ENCODE results near the gene PTGR2.
A peak's percentile ranks its signal among the peaks of the same experiment; 100 is the strongest.
"Not testable (repeated sequence)": the region's sequence is repeated elsewhere in the genome, so short reads cannot be mapped to it uniquely, and the experiment has no call there.

PTGR2 gene

DNA sequence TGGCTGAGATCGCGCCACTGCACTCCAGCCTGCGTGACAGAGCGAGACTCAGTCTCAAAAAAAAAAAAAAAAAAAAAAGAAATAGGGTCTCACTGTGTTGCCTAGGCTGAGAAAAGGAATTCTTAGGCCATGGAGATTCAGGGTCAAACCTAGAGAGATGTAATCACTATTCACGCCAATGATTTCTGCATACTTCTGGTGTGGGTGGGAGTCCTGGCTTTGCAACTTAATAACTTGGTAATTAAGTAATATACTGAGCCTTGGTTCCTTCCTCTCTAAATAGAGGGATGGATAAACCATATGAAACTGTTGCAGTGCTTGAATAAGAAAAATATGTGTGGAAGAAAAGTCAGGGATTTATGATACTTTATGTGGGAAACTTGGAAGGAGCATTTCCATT, 37.7 kb downstream of the PTGR2 start:
- no peak for DNase-seq (ENCODE audit: low read depth)
- no peak overlapping the region for H3K4me3 ChIP-seq (replicated peaks; ENCODE audit: low read depth, low read length)
- TF ChIP-seq, protein P1, sequence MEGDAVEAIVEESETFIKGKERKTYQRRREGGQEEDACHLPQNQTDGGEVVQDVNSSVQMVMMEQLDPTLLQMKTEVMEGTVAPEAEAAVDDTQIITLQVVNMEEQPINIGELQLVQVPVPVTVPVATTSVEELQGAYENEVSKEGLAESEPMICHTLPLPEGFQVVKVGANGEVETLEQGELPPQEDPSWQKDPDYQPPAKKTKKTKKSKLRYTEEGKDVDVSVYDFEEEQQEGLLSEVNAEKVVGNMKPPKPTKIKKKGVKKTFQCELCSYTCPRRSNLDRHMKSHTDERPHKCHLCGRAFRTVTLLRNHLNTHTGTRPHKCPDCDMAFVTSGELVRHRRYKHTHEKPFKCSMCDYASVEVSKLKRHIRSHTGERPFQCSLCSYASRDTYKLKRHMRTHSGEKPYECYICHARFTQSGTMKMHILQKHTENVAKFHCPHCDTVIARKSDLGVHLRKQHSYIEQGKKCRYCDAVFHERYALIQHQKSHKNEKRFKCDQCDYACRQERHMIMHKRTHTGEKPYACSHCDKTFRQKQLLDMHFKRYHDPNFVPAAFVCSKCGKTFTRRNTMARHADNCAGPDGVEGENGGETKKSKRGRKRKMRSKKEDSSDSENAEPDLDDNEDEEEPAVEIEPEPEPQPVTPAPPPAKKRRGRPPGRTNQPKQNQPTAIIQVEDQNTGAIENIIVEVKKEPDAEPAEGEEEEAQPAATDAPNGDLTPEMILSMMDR (IDR thresholded peaks at IDR 0.05; ENCODE audit: low read length, missing control alignments), result no peak

DNA sequence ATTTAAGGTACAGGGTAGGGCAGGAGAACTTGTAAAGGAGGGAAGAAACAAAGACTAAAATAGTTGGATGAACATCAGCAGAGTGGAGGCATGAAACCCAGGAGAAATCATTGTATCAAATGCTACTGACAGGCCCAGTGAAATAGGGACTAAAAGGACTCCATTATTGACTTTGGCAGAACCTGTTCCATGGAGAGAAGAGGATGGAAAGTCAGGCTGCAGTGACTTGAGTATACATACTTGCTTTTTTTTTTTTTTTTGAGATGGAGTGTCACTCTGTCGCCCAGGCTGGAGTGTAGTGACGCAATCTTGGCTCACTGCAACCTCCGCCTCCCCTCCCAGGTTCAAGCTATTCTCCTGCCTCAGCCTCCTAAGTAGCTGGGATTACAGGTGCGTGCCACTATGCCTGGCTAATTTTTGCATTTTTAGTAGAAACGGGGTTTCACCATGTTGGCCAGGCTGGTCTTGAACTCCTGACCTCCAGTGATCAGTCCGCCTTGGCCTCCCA, 42.6 kb downstream of the PTGR2 start:
- DNase-seq (ENCODE audit: low read depth); H3K4me3 ChIP-seq (replicated peaks; ENCODE audit: low read depth, low read length): not testable (repeated sequence)

DNA sequence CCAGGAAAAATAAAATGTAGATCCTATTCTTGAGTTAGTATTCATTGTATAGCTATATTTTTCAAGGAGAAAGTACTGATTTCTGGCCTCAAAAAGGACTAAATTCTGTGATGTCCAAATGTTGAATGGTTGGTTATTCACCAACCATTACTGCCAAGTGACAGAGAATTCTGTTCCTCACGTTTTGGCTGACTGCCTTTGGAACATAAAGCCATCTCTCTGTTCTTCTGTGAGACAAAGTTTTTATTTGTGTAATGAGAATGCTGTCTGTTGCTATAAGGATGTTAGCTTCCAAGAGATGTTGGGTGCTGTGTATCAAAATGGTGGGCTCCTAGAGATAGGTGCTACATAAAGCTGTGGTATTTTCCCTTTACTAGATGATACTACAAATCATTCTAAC, 44.3 kb downstream of the PTGR2 start:
- no peak for DNase-seq (ENCODE audit: low read depth)
- H3K4me3 ChIP-seq (replicated peaks; ENCODE audit: low read depth, low read length), result no peak overlapping the region
- TF ChIP-seq, protein P1 (IDR thresholded peaks at IDR 0.05; ENCODE audit: low read length, missing control alignments), result no peak

DNA sequence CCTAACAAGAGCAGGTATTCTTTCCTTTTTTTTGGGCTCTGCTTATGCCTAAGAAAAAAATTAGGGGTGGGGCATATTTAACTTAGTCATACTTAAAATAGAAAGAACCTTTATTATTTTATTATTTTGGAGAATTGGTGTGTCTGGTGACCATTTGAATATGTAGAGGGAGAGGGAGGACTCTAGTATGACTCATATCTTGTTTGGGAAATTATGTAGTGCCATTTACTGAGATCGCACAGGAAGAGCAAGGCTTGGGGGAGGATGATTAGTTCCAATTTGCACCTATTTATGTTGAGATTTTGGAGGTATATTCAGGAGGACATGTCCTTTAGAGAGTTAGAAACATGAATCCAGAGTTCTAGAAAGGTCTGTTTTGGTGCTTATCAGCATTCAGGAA, 44.9 kb downstream of the PTGR2 start:
- DNase-seq (ENCODE audit: low read depth), result peak; percentile 57
- TF ChIP-seq, protein P1 (IDR thresholded peaks at IDR 0.05; ENCODE audit: low read length, missing control alignments), result no peak
- no peak overlapping the region for H3K4me3 ChIP-seq (replicated peaks; ENCODE audit: low read depth, low read length)

DNA sequence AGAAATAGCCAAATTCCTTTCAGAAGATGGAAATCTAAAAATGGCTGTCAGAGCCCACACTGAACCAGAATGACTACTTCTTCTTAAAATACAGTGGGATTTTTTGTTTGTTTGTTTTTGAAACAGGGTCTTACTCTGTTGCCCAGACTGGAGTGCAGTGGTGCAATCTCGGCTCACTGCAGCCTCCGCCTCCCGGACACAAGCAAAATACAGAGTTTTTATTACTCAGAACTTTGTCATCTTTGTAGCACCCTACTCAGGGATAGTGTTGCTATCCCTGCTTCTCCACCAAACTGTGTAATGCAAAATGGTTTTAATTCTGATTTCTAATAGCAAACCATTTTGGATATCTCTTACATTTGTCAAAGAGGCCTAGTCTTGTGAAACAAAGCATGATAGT, 51.4 kb downstream of the PTGR2 start:
- TF ChIP-seq, protein P1 (IDR thresholded peaks at IDR 0.05; ENCODE audit: low read length, missing control alignments), result no peak
- no peak overlapping the region for H3K4me3 ChIP-seq (replicated peaks; ENCODE audit: low read depth, low read length)
- no peak for DNase-seq (ENCODE audit: low read depth)

DNA sequence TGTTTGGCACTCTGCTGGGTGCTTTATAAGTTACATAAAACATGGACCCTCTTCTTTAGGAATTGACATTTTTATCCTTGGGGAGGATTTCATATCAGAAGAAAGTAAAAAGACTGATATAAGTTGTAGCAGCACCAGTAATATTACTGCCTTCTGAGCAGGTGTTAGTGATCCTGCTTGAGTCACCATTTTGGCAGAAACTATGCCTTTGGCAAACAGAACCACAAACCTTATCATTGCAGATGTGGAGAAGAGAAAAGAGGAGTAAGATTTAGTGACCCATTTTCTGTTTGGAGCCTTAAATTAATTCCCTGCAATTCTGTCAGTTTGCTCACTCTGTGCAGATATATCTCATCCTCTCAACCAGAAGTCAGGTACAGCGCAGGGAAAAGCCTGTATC, 58.0 kb downstream of the PTGR2 start:
- TF ChIP-seq, protein P1 (IDR thresholded peaks at IDR 0.05; ENCODE audit: low read length, missing control alignments), result no peak
- no peak for DNase-seq (ENCODE audit: low read depth)
- H3K4me3 ChIP-seq (replicated peaks; ENCODE audit: low read depth, low read length), result no peak overlapping the region

DNA sequence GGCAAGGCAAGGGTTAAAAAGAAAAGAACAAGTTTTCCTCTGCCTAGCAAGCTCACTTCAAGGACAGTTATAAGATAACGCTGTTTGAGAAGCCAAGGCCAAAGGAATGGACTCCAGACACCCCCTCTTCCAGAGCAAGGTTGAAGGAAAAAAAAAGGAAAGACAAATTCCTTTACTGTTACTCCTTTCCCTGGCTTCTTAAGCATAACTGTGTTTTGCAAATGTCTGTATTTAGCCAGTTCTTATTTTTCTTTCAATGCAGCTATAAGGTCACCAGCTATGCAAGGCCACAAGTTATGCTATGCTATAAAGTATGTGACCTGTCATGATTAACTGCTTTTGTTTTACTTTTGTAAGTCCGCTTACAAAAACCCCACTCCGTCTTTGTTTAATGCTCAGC, 61.6 kb downstream of the PTGR2 start:
- no peak overlapping the region for H3K4me3 ChIP-seq (replicated peaks; ENCODE audit: low read depth, low read length)
- TF ChIP-seq, protein P1 (IDR thresholded peaks at IDR 0.05; ENCODE audit: low read length, missing control alignments), result no peak
- peak; percentile 48 for DNase-seq (ENCODE audit: low read depth)
